Measurements from ENCODE around the gene TSPAN9.
A peak's percentile ranks its signal among the peaks of the same experiment; 100 is the strongest.

TSPAN9 gene

DNA sequence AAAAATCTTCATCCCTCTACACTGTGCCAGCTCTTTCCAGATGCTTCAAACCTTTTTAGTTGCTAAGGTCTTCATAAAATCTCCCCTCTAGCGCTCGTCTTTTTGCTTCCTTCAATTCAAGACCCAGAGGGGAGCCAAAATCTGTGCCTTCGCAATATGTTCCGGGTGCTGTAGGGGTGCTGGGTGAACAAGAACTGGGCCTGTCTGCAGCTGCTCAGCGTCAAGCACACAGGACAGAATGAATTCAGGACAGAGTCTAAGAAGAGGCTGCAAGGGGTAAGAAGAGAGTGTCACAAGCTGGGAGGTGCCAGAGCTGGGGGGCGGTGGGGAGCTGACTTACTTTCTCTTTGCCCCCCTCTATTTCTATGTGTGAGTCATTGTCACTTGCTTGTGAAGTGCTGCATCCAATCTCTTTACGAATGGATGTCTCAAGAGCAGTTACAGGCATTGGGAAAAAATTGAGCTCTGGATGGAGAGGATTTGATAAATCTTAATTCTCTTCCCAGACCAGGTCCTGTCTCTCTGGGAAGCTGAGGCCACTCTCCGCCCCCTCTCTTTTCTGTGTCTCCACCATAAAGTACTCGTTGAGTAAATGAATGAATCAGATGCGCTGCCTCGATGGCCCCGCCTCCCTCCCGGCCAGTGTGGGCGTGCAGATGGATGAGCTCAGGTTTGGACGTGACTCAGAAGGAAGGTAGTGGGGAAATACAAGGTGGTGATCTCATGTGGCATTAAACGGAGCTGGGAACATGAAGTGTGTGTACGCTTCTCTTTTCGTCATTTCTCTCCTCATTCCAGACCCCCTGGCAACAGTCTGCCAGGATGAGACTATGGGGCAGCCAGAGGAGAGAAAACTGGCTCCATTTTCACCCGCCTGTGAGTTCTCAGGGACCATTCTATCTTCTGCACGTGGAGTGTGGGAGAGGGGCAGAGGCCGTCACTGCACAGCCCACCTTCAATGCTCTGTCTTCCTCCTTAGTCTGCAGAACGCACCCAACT lies 91.3 kb downstream of the TSPAN9 start:
- no peak for DNase-seq

DNA sequence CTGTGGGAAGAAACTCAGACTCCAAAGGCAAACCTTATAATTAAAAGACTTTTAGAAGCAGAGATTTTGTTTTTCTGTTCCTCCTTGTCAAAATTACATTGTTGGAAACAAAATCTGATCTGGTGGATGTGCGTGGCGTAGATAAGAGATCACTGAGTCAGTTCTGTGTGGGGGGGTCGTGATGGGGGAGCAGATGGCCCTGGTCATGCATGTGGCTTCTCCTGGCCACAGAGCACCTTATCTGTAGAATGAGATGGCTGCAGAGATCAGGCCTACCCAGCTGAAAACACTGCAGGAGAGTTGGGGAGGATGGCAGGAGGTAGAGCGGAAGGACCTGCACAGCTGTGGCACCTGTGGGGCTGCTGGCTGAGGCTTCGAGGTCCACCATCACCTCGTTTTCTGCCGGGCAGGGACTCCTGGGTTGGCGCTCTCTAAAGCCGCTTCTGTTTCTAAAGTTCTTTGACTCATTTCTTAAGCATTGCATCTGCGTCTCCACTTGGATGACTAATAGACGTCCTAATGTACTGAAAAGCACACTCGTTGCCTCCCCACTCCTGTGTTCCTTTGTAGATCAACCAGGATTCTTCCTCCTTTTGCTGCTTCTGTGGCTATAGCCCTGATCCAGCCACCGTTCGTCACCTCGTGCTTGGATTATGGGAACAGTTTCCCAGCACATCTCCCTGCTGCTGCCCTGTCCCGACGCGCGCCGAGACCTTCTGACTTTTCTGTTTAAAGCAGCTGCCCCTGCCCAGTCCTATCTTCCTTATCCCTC lies 93.4 kb downstream of the TSPAN9 start:
- peak in 1 of 2 experiments; percentile 12 for DNase-seq

DNA sequence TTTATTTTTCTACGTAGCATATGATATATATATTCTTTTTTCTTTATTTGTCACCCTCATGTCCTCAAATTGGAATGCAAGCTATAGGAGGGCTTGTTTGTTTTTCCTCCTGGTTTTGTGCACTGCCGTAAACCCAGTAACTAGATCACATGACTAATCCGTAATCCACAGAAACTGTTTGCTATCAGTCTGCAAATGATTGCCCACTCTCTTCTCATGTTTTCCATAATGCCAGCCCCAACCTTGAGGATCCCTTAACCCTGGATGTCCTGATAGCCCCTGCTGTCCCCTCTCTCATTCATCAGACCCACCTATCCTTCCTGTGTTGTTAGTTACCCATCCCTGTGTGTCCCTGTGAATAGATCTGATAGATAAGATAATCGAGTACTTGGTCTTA lies 94.0 kb downstream of the TSPAN9 start:
- DNase-seq, result no peak

- DNase-seq, result no peak
These were observed 95.2 kb downstream of the TSPAN9 start for GRCh38 chr12:3172124-3173007.

- DNase-seq, result no peak
These were observed 95.9 kb downstream of the TSPAN9 start for GRCh38 chr12:3173008-3173553.

DNA sequence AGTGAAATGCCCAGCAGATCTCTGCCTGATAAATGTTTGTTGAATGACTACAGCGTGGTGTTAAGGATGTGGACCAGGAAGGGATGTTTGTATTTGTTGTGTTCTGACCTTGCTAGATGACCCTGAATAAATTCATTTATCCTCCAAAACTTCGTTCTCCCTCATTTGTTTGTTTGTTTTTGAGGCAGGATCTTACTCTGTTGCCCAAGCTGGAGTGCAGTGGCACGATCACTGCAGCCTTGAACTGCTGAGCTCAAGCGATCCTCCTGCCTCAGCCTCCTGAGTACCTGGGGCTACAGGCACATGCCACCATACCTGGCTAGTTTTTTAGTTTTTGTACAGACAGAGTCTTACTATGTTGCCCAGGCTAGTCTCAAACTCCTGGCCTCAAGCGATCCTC lies 96.7 kb downstream of the TSPAN9 start:
- no peak for DNase-seq

- no peak for DNase-seq
These were observed 98.1 kb downstream of the TSPAN9 start for GRCh38 chr12:3175238-3175637.

DNA sequence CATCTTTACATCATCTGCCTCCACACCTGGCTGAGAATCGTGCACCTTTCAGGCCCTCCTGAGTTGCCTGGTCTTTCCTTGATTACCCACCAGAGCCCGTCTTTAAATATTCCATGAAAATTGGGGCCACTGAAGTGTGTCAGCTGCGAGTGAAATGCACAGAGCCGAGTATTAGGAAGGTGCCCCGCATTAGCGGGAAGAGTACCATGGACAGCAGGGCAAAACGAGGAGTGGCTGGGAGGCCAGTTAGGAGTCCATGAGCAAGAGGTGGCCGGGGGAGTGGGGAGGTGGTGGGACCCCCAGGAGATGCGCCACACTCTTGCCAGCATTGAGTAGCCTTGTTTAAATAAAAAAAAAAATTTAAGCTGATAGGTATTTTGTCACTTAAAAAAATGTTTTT lies 99.6 kb downstream of the TSPAN9 start:
- DNase-seq, result no peak

- no peak for DNase-seq
These were observed 100.7 kb downstream of the TSPAN9 start for GRCh38 chr12:3177778-3178425.

GRCh38 chr12:3178671-3179313 lies 101.6 kb downstream of the TSPAN9 start:
- DNase-seq, result no peak

- no peak for DNase-seq
These were observed 102.6 kb downstream of the TSPAN9 start for GRCh38 chr12:3179731-3180130.

GRCh38 chr12:3182426-3182825 lies 105.2 kb downstream of the TSPAN9 start:
- no peak for DNase-seq

DNA sequence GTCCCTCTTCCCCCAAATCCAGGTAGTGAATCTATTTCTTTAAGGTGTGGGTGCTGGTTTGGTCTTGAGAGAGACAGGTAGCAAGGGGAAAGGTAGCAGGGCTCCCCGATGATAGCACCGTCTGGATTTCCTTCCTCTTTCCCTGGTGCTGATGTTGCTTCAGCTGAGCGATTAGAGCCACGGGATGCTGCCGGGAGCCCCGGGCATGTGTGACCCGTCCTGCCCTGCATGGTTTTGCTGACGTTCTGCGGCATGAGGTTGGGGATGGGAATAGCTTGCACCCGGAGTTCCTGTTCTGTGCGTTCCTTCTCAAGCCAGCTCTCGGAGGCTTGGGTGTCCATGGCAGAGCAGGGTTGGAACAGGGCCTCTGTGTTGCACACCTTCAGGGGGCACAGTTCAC lies 107.3 kb downstream of the TSPAN9 start:
- no peak for DNase-seq

DNA sequence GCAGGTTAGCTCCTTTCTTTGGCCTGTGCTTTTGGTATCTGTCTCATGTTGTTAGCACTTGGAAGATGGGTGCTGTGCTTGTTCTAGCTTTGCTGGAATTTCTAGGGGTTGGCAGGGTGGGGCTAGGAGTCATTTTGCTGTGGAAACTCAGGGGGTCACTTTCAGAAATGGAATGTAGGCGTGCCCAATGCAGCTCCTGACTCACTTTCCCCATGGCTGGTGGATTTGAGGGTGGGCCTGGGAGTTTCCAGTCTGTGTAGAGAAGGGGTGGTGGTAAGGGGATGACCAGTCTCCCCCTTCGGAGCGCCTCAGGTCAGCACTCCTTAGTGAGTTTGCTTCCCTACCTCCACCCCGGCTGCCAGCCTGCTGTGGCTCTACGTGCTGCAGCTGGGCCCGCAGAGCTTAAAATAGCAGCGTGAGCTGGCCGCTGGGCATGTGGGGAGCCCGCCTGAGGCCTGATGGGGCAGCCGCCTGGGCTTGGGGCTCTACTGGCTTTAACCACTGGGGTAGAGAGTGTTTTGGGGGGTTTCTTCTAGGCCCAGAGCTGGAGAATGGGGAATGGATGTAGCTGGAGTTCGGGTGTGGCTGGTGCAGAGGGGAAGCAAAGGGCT lies 108.2 kb downstream of the TSPAN9 start:
- no peak for DNase-seq

GRCh38 chr12:3186546-3187215 lies 109.5 kb downstream of the TSPAN9 start:
- no peak for DNase-seq

DNA sequence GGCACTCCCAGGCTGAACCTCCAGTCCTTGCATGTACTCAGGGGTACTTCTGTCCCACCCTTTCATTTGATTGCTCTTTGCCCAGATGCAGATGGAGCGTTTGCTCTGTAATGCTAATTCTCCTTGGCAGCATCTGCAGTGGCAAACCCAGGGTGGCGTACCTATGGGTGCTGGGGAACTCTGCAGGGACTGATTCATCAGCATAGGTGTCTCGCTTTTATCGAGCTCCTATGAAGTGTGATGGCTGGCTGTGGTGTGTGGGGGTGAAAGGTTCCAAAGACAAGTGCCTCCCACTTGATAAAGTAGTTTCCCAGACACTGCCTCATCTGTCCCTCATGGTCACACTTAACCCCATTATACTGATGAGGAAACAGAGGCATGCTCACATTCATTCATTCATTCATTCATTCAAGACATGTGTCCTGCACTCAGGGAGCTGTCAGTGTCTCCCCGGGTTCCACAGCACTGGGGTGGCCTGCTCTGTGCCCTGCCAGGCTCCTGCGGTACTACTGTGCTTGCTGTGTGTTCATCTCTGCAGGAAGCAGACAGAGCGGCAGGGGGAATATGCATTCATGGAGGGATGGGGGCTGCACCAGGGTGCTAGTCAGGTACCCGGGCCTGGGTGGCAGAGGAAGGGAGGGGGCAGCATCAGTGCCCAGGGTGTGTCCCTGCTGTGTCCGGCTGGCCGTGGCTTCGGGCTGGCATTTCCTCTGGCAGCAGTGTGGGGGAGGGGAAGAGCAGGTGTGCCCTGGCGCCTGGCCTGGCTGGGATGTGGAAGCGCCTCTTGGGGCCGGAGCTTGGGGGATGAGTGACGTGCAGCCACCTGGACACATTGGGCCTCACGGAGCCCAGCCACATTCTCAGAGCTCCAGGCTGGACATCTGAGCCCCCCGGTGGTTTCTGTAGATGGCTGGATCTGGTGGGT lies 110.9 kb downstream of the TSPAN9 start:
- DNase-seq, result no peak

DNA sequence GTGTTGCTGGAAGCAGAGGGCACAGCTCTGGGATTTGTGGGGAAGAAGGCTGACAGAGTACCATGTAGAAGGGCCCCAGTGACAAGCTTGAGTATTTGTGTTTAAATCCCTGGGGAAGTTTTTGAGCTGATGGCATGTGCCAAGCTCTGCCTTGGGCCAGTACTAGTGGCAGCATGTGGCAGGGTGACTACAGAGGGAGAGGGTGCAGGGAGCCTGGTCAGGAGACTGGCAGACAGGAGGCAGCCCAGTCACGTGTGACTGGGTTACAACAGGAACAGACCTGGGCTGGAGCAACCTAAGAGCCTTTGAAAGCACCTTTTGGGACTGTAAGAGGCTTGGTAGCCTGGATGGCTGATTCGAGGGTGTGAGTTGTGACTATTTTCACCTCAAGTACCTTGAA lies 112.1 kb downstream of the TSPAN9 start:
- DNase-seq, result no peak

GRCh38 chr12:3190101-3190500 lies 112.9 kb downstream of the TSPAN9 start:
- DNase-seq, result no peak

- no peak for DNase-seq
These were observed 114.3 kb downstream of the TSPAN9 start for GRCh38 chr12:3191450-3191849.
